IPS-18a (cell line): ENCODE results near the gene HOXD9.

Source experiments
- H3K27ac ChIP-seq: one replicate; pipeline ENCODE4 v1.5.1; 2013; ENCODE audit warnings: low read length
- H3K27me3 ChIP-seq: one replicate; pipeline ENCODE4 v1.6.1; 2013; ENCODE audit warnings: mild to moderate bottlenecking, low read length; ENCODE audit not compliant: control insufficient read depth, insufficient read depth
- H3K36me3 ChIP-seq: one replicate; pipeline ENCODE4 v1.6.1; 2013; ENCODE audit warnings: low read depth, low read length; ENCODE audit not compliant: control insufficient read depth
- H3K4me1 ChIP-seq: one replicate; pipeline ENCODE4 v1.6.1; 2013; ENCODE audit warnings: low read depth, low read length; ENCODE audit not compliant: control insufficient read depth
- H3K4me3 ChIP-seq: one replicate; pipeline ENCODE4 v1.5.1; 2013; ENCODE audit warnings: low read length
- H3K9ac ChIP-seq: one replicate; pipeline ENCODE4 v1.6.1; 2013; ENCODE audit warnings: mild to moderate bottlenecking, low read length, moderate library complexity
- H3K9me3 ChIP-seq: one replicate; pipeline ENCODE4 v1.6.1; 2013; ENCODE audit warnings: low read depth, low read length; ENCODE audit not compliant: control insufficient read depth

HOXD9 gene

DNA sequence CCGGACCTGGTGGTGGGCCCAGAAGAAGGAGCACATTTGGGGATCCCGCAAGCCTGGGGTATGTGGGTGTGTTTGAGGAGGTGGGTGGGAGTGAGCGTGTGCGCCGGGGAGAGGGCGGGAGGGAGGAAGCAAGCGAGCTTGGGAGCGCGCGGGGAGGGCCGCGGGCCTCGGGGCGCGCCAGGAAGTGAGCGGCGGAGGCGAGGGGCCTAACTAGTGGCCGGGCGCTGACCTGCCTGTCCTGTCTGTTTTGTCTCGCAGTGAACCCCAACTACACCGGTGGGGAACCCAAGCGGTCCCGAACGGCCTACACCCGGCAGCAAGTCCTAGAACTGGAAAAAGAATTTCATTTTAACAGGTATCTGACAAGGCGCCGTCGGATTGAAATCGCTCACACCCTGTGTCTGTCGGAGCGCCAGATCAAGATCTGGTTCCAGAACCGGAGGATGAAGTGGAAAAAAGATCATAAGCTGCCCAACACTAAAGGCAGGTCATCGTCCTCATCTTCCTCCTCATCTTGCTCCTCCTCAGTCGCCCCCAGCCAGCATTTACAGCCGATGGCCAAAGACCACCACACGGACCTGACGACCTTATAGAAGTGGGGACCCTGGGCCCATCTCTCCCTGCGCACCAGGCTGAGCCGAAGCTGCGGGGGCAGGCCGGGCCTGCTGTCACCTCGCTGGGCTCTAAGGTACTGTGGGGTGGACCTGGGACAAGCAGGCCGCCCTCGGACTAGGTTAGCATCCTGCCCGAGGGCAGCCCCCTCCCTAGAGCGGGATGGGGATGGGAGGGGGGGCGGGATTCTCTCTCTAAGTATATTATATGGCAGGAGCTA, 30.0 kb downstream of the HOXD9 start:
- Histone ChIP-seq H3K4me1 (peaks cover 7% of the 10 kb centered on the region), H3K9me3 (peaks cover 3% of the 10 kb centered on the region), H3K27me3 (peaks cover 100% of the 10 kb centered on the region), H3K9ac (no peak overlapping the region), H3K36me3 (no peaks in the 10 kb centered on the region), H3K4me3 (no peak overlapping the region), H3K27ac (no peak overlapping the region)

DNA sequence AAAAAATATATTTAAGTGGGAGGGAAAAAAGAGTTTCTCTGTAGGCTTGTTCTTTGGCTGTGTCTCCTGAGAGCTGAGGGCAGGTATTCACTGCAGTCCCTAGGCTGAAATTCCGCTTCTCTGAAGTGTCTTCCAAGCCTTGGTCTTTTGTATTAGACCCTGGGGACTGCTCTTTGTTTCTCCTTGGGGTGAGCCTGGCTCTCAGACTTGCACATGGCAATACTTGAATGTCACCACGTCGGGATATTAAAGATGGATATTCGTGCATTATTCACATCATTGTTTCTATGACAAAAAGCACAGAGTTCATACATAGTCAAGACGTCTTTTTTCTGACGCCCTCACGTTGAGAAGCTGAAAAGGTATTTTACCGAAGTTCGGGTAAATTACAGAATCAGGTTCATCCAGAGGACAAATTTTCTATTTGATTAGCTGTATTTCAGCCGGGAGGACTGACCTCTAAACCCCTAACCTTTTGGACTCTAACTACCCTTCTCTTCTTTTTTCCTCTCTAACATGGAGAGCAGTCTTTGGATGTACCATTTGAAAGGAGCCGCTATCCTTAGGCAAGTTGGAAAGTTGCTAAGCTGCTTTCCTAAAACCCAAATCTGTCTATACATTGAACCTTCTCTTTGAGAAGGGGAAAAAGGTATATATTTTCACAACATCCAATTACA, 32.2 kb downstream of the HOXD9 start:
- no peaks in the 10 kb centered on the region for H3K36me3 ChIP-seq
- H3K27me3 ChIP-seq = peaks cover 100% of the 10 kb centered on the region
- H3K4me3 ChIP-seq = no peak overlapping the region
- H3K9me3 ChIP-seq = peaks cover 3% of the 10 kb centered on the region
- peaks cover 7% of the 10 kb centered on the region for H3K4me1 ChIP-seq
- no peak overlapping the region for H3K27ac ChIP-seq
- no peak overlapping the region for H3K9ac ChIP-seq

DNA sequence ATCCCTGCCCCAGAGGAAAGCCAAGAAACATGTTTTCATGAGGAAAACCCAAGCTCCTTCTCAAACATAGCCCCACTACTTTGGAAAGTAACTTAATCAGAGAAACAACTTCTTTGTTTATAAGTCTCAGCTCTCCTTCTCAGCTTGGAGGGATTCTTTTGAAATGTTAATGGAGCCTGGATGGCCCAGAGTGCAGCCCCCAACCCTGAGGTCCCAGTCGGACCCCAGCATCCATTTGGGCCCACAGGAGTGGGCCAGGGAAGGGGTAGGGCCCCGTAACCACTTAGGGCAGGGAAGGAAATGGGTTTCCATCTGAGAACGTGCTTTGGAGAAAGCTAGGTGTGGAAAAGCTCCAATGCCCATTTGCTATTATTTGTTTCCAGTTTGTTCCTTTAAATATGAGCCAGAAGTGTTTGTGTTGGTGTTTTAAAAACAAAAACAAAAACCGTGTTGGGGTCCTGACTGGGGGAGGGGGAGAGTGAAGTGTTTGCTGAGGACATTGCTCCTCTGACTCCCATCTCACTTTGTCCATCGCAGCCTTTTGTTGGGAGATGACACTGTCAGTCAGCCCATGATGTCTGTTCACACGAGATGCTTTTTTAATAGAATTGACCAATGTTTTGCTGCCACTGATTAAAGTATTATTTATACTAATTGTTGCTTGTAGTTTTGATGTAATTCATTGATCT, 33.0 kb downstream of the HOXD9 start:
- Histone ChIP-seq H3K27ac (no peak overlapping the region), H3K4me3 (no peak overlapping the region), H3K9me3 (peaks cover 3% of the 10 kb centered on the region), H3K36me3 (no peaks in the 10 kb centered on the region), H3K4me1 (peaks cover 7% of the 10 kb centered on the region), H3K9ac (no peak overlapping the region), H3K27me3 (peaks cover 100% of the 10 kb centered on the region)

DNA sequence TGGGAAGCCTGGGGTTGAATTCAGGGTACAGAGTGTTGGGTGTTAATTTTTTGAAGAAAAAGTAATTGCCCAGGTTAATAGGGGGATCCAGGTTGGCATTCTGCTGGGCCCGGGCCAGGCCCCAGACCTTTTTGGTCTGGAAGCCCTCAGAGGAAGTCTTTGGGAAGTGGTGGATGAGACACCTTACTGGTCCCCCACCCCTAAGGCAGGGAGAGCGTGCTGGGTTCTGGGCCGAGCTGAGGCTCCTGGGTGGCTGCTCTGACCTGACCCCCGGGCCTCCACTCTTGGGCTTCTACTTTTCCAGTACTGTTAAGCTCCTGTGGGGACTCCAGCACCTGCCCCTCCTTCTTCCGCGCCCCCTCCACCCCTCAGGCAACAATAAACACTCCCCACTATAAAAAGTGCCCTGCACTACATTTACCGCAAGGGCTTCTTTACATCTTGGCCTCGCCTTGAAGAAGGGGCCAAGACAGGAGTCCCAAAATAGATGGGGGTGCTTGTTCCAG, 33.8 kb downstream of the HOXD9 start:
- Histone ChIP-seq H3K9ac (no peak overlapping the region), H3K9me3 (peaks cover 3% of the 10 kb centered on the region), H3K27me3 (peaks cover 100% of the 10 kb centered on the region), H3K4me3 (no peak overlapping the region), H3K36me3 (no peaks in the 10 kb centered on the region), H3K27ac (no peak overlapping the region), H3K4me1 (peaks cover 7% of the 10 kb centered on the region)

DNA sequence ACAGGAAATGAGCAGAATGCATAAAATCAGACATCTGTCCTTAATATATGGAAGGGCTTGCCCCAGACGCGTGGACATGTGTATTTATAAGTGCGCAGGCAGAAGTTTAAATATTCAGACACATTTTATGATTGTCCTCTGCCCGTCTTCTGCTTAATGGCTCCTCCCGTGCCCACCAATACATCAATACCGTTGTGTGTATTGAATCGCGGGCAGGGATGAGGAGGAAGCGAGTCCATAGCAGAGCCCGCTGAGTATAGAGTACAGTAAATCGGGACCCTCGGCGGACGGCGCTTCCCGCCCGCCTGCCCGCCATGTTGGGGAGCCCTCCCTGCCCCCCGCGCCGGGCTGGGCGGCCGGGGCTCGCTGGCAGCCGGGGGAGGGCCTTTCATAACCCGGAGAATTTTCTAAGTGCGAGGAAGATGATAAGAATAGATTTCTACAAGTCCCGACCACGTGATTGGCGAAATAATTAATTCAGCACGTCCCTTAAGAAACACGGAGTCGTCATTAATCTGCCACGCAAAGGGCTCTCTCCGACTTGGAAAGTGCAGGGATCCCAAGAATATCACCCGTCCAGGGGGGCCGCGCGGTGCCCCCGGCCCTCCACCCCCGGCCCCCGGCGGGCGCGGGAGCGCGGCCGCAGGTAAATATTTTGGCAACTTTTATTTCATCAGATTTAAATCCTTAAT, 34.4 kb downstream of the HOXD9 start, which contains the start of gene HOXD3:
Gene HOXD3, plus strand, starts transcription at position 501 of the 692 bp plus-strand sequence. CDS start 11,808 bp downstream, outside the sequence.
- H3K4me3 ChIP-seq = no peak within 1 kb of the TSS
- H3K9ac ChIP-seq = no peak within 1 kb of the TSS
- peaks cover 100% of the 10 kb centered on the region for H3K27me3 ChIP-seq

DNA sequence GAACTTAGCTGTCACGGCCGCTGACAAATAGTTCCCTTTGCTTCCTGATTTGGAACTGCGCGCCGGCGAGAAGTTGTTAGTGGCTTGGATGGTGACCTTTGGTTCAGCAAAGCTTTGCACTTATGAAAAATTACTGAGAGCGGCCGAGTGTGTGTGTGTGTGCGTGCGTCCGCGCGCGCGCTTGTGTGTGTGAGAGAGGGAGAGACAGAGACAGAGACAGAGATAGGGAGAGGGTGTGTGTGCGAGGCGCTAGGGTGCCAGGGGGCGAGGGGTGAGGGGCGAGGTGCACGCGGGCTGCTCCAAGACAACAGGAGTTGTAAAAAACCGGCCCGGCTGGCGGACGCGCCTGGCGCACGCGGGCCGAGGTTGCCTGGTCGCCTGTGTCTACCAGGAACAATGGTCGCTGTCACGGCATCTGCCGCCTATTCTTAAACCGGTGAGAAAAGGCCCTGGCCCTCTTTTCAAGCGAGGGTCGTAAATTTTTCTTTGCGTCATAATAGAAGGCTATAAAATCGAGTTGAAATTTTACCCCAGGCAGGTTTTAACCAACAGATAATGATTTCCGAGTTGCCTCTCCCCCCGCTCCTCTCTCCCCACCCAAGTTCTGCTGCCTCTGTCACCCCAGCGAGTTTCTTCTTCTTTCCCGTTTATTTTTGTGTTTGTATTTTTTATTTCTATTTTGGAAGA, 35.1 kb downstream of the HOXD9 start:
- H3K9me3 ChIP-seq = peaks cover 3% of the 10 kb centered on the region
- H3K36me3 ChIP-seq = no peaks in the 10 kb centered on the region
- no peak overlapping the region for H3K4me3 ChIP-seq
- no peak overlapping the region for H3K27ac ChIP-seq
- H3K4me1 ChIP-seq = peaks cover 7% of the 10 kb centered on the region
- H3K9ac ChIP-seq = no peak overlapping the region
- H3K27me3 ChIP-seq = peaks cover 100% of the 10 kb centered on the region

More for the DNA sequence above, 34.4 kb downstream of the HOXD9 start, which contains the start of gene HOXD3:
- Histone ChIP-seq H3K36me3 (no peaks in the 10 kb centered on the region), H3K4me1 (peaks cover 7% of the 10 kb centered on the region), H3K27ac (no peak within 1 kb of the TSS), H3K9me3 (peaks cover 3% of the 10 kb centered on the region)

DNA sequence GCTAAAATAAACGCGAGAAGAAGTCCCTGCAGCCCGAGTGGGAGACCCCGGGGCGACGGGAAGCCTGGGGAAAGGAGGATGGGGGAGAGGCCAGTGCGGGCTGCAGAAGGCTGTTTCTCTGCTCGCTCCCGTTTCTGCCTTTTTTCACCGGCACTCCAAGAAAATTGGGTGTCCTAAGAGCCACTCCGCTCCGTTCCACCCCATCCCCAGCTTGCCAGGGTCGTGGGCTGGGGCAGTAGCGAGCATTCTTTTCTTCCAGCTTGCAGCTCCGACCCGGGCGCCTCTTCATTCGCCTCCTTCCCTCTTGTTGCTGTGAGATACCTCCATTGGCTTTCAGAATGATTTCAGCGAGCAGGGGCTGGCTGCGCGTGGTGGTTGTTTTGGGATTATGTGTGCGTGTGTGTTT, 35.7 kb downstream of the HOXD9 start:
- Histone ChIP-seq H3K9me3 (peaks cover 3% of the 10 kb centered on the region), H3K4me3 (no peak overlapping the region), H3K4me1 (peaks cover 7% of the 10 kb centered on the region), H3K36me3 (no peaks in the 10 kb centered on the region), H3K9ac (no peak overlapping the region), H3K27me3 (peaks cover 100% of the 10 kb centered on the region), H3K27ac (no peak overlapping the region)

DNA sequence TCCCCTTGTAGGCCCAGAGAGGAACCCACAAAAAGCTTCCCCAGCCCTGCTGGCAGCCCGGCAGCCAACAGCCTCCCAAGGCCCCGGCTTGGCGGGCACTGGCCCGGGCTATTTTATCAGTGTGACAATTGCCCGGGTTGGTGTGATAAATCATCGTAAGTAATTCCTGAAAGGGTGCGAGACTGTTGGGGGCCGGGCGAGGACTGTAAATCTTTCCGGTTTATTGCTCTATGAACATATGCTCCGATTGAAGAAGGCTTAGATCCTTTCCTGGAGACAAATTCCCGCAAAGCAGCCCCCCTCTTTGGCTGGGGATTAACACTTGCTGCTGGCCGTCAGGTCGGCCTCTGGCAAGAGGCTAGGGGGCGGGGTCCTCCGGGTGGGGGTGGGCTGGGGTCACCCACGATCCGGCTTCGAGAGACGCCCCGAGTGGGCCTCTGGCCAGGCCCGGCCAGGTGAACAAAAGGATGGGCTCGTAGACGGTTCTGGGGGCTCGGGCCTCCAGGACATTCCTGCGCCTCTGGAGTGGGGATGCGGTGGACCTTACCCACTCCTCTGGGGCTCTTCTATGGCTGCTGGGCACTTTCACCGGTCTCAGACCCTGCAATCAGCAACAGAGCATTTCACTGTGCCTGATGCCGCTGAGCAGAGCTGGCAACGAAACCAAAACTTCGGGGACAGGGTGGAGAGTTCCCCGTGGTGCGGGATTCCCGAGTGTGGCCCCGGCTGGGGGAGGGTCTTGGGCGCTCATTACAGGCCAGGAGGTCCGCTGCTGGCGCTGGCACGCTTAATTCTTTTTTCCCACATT, 36.5 kb downstream of the HOXD9 start:
- Histone ChIP-seq H3K4me3 (no peak overlapping the region), H3K9ac (no peak overlapping the region), H3K27me3 (peaks cover 100% of the 10 kb centered on the region), H3K9me3 (peaks cover 3% of the 10 kb centered on the region), H3K4me1 (peaks cover 7% of the 10 kb centered on the region), H3K27ac (no peak overlapping the region), H3K36me3 (no peaks in the 10 kb centered on the region)

DNA sequence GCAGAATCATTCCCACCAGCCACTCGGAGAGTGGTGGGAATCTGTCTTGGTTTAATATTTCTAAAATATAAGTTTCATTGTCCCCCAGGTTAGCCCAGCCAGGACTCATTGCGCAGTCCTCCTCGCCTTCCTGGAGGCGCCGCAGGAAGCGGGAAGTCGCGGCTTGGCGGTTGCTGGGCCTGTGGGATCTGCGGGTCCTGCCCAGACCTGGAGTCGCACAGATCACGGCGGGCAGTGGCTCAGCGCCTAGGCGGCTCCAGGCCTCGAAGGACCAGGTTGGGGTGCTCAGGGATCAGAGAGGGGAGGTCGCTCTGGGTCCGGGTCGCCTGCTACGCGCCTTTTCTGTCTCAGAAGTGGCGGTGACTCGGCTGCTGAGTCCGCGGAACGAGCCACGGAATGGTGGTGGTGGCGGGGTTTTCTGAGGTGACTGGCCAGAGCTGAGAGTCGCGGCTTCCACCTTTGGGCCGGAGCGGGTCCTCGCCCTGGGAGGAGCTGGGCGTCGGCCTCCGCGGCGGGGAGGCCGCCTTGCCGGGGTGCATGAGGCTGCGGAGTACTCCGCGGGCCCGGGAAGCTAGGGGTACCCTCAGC, 37.2 kb downstream of the HOXD9 start:
- Histone ChIP-seq H3K27me3 (peaks cover 100% of the 10 kb centered on the region), H3K27ac (no peak overlapping the region), H3K4me1 (peaks cover 7% of the 10 kb centered on the region), H3K9ac (no peak overlapping the region), H3K36me3 (no peaks in the 10 kb centered on the region), H3K9me3 (peaks cover under 1% of the 10 kb centered on the region), H3K4me3 (no peak overlapping the region)
